Kidney (tissue), 14 donors: ENCODE measurements around the gene MEGF6. TPM values are rescaled to one million over a fixed set of nuclear protein-coding genes. Genes with fewer than 3 reads are reported as not detected.

Experiments used
- DNase-seq, 5 donors: peaks; one replicate each; pipeline ENCODE4 v3.0.0-alpha.2; 2013 to 2020
- FAIRE-seq: peaks from 2 replicates; lab custom pipeline; 2012; peaks lifted over from hg19 to GRCh38; lab: Jason Lieb, UNC
- H3K27ac ChIP-seq, 2 donors: one replicate each; pipeline ENCODE4 v1.7.0; 2013; ENCODE audit warnings: low read depth in 2 of 2, low read length in 2 of 2, inconsistent platforms in 1 of 2
- H3K27me3 ChIP-seq: one replicate; pipeline ENCODE4 v1.7.1; 2013; ENCODE audit warnings: low read length, inconsistent platforms; ENCODE audit not compliant: control insufficient read depth, insufficient read depth
- H3K36me3 ChIP-seq, 3 donors: one replicate each; pipeline versions ENCODE4 v1.7.0 to v1.7.1; 2013; ENCODE audit warnings: low read length in 3 of 3, control low read depth in 1 of 3, inconsistent platforms in 1 of 3; ENCODE audit not compliant: insufficient read depth in 3 of 3, control insufficient read depth in 2 of 3
- H3K4me1 ChIP-seq, 3 donors: one replicate each; pipeline versions ENCODE4 v1.7.0 to v1.7.1; 2013; ENCODE audit warnings: low read length in 3 of 3, inconsistent platforms in 1 of 3, low read depth in 1 of 3; ENCODE audit not compliant: control insufficient read depth in 2 of 3, insufficient read depth in 2 of 3
- H3K4me3 ChIP-seq, 3 donors: one replicate each; pipeline versions ENCODE4 v1.7.0 to v1.8.1; 2013; ENCODE audit warnings: low read length in 3 of 3, control low read depth in 1 of 3, inconsistent platforms in 1 of 3
- H3K9ac ChIP-seq, 3 donors: one replicate each; pipeline versions ENCODE4 v1.7.0 to v1.7.1; 2013; ENCODE audit warnings: low read length in 3 of 3, control low read depth in 1 of 3, inconsistent platforms in 1 of 3
- H3K9me3 ChIP-seq, 3 donors: one replicate each; pipeline versions ENCODE4 v1.7.0 to v1.7.1; 2013; ENCODE audit warnings: low read length in 3 of 3, control low read depth in 1 of 3, inconsistent platforms in 1 of 3; ENCODE audit not compliant: control insufficient read depth in 2 of 3, insufficient read depth in 1 of 3
- CTCF ChIP-seq: IDR thresholded peaks from 3 replicates; pipeline ENCODE4 v1.5.1; 2012; ENCODE audit warnings: mild to moderate bottlenecking, moderate library complexity, borderline replicate concordance; ENCODE audit not compliant: insufficient read depth; ENCODE audit errors: extremely low read depth
- intact Hi-C: fragments of 100-400 bp; cut with DNase I; formaldehyde crosslinking; loops from one replicate; pipeline ENCODE4 v1.11.1; 2022
- polyA plus RNA-seq: library from polyadenylated mRNA; stranded (reverse); fragments of 350-450 nt; fragmentation: Illumina TruSeq; extraction: RNeasy Lipid Tissue Mini Kit (QIAGEN cat#74804); gene quantifications from one replicate; pipeline ENCODE4 v1.2.3, GENCODE V29; 2014; ENCODE audit warnings: low read depth, low replicate concordance; ENCODE audit not compliant: insufficient read depth
- total RNA-seq: library from RNA; stranded (reverse); fragmentation: NEBNext Ultra II Directional; extraction: Animal tissue kit (Norgen Biotek cat#: 25700); gene quantifications from one replicate; pipeline ENCODE4 v1.2.1, GENCODE V29; 2021
- donor health status: control.
- donor health status: control.
- donor health status: control.
- donor health status: control.
- donor health status: control.
- donor health status: DM: yes; HTN: yes; CAD: no.
- donor health status: Normal renal cell carcinoma (clear cell type).

Gene MEGF6
- total and polyA plus RNA-seq, 2 donors from 2014 or later, result 2.8 to 10.9 TPM

GRCh38 chr1:3509721-3510120, 101.6 kb downstream of the MEGF6 start:
- Histone ChIP-seq H3K4me3 (no peak overlapping the region), H3K36me3 (no peaks in the 10 kb centered on the region), H3K27me3 (no peaks in the 10 kb centered on the region), H3K27ac (no peak overlapping the region), H3K4me1 (no peaks in the 10 kb centered on the region), H3K9me3 (no peaks in the 10 kb centered on the region), H3K9ac (no peak overlapping the region)
- no peak for TF ChIP-seq CTCF
- DNase-seq (no peak), FAIRE-seq (no peak)
- intact Hi-C loops, result no loop called here

- Histone ChIP-seq H3K9me3 (no peaks in the 10 kb centered on the region), H3K9ac (no peak overlapping the region), H3K36me3 (no peaks in the 10 kb centered on the region), H3K27me3 (no peaks in the 10 kb centered on the region), H3K4me1 (no peaks in the 10 kb centered on the region), H3K27ac (no peak overlapping the region), H3K4me3 (no peak overlapping the region)
- DNase-seq (no peak), FAIRE-seq (no peak)
- TF ChIP-seq CTCF, result no peak
- intact Hi-C loops, result no loop called here
Observed at GRCh38 chr1:3508757-3509415, 102.4 kb downstream of the MEGF6 start.

GRCh38 chr1:3507636-3508275, 103.6 kb downstream of the MEGF6 start:
- DNase-seq (no peak), FAIRE-seq (no peak)
- H3K9ac ChIP-seq, result no peak overlapping the region
- H3K4me3 ChIP-seq, result no peak overlapping the region
- no peaks in the 10 kb centered on the region for H3K4me1 ChIP-seq
- no peaks in the 10 kb centered on the region for H3K27me3 ChIP-seq
- H3K9me3 ChIP-seq, result no peaks in the 10 kb centered on the region
- TF ChIP-seq CTCF, result no peak
- no peak overlapping the region for H3K27ac ChIP-seq
- H3K36me3 ChIP-seq, result no peaks in the 10 kb centered on the region
- intact Hi-C loops, result no loop called here

GRCh38 chr1:3506943-3507342, 104.4 kb downstream of the MEGF6 start:
- FAIRE-seq, result no peak
- intact Hi-C loops, result no loop called here
- no peak for TF ChIP-seq CTCF

More at GRCh38 chr1:3506943-3507342, 104.4 kb downstream of the MEGF6 start:
- no peak for DNase-seq
- H3K9me3 ChIP-seq, result no peaks in the 10 kb centered on the region
- H3K27me3 ChIP-seq, result no peaks in the 10 kb centered on the region
- no peak overlapping the region for H3K9ac ChIP-seq
- H3K27ac ChIP-seq, result no peak overlapping the region
- no peaks in the 10 kb centered on the region for H3K36me3 ChIP-seq
- no peaks in the 10 kb centered on the region for H3K4me1 ChIP-seq
- H3K4me3 ChIP-seq, result no peak overlapping the region
